ENCODE measurements around the gene PLPP2. TPM values are rescaled to one million over a fixed set of nuclear protein-coding genes. Genes with fewer than 3 reads are reported as not detected.

PLPP2 gene
- under 1 TPM in 1 of 2 experiments, not detected in 1; 0.36 TPM for total RNA-seq

DNA sequence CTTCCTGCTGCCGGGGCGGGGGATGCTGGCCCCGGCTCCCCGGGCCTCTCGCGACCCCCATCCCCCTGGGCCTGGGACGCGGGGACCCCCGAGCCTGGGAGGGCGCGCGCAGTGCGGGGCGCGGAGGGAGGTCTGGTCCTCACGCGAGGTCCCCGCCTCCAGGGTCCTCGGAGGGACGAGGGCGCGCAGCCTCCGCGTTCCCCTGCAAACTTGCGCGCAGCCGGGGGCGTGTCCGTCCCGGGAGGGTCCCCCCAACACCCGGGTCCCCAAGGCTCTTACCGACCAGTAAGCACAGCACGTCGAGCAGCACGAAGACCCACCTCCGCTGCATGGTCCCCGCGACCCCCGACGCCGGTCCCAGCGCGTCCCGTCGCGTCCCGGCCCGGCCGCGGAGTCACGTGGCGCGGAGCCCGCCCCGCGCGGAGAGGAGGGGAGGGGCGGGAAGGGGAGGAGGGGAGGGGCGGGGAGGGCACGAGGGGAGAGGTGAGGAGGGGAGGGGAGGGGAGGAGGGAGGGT, at the start of gene PLPP2:
TSS of gene PLPP2 (minus strand) at position 398 of the 516 bp plus-strand sequence. CDS start at position 331, 67 bp downstream.
- no peak for ATAC-seq
- POLR2A ChIA-PET = no interaction called here
- Mint-ChIP-seq H3K27me3 (peaks cover 52% of the 10 kb centered on the region), H3K4me3 (peak within 1 kb of the TSS; percentile 24), H3K36me3 (ENCODE audit: low read depth) (no peaks in the 10 kb centered on the region), H3K27ac (no peak within 1 kb of the TSS), H3K4me1 (ENCODE audit: low read depth) (peaks cover 13% of the 10 kb centered on the region), H3K9me3 (no peaks in the 10 kb centered on the region)
- intact Hi-C loops (cut with micrococcal nuclease) = no loop called here
- TF ChIP-seq, protein P1, sequence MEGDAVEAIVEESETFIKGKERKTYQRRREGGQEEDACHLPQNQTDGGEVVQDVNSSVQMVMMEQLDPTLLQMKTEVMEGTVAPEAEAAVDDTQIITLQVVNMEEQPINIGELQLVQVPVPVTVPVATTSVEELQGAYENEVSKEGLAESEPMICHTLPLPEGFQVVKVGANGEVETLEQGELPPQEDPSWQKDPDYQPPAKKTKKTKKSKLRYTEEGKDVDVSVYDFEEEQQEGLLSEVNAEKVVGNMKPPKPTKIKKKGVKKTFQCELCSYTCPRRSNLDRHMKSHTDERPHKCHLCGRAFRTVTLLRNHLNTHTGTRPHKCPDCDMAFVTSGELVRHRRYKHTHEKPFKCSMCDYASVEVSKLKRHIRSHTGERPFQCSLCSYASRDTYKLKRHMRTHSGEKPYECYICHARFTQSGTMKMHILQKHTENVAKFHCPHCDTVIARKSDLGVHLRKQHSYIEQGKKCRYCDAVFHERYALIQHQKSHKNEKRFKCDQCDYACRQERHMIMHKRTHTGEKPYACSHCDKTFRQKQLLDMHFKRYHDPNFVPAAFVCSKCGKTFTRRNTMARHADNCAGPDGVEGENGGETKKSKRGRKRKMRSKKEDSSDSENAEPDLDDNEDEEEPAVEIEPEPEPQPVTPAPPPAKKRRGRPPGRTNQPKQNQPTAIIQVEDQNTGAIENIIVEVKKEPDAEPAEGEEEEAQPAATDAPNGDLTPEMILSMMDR (IDR thresholded peaks at IDR 0.05) = no peak
- CTCF ChIA-PET = no interaction called here
- DNase-seq = no peak

DNA sequence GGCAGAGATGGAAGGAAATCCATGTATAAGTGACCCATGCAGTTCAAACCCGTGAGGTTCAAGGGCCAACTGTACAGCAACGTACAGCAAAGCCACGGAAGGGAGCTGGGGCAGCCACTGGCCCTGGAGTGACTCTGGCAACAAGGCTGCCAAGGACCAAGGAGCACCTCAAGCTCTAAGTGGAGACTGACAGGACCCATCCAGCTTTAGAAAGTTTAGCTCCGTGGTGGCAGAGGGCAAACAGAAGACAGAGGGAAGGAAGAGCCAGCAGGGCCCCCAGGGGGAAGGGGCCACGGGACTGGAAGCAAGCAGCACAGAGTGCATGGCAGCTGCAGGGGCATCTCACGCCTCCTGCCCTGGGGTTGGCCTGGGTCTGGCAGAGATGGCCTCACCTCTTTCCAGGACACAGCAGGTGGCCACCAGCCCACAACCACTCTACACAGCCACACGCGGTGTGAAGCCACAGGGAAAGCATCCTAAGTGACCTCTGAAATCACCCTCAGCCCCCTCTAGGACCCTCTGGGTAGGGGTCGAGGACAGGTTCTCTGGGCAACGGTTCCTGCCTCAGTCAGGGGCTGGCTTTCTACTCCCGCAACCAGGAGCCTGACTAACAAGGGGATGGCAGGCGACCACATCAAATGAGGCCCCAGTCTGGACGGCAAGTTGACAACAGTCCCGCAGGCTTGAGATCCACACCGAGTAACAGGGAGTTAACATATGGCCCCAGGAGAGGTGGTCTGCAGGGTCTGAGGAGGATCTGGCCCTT, 49.6 kb upstream of the PLPP2 start:
- Mint-ChIP-seq H3K36me3 (ENCODE audit: low read depth) (peaks cover 41% of the 10 kb centered on the region), H3K9me3 (peaks cover 1% of the 10 kb centered on the region), H3K4me1 (ENCODE audit: low read depth) (peaks cover 69% of the 10 kb centered on the region), H3K27ac (no peak overlapping the region), H3K27me3 (peaks cover 5% of the 10 kb centered on the region), H3K4me3 (no peak overlapping the region)
- intact Hi-C loops (cut with micrococcal nuclease) = no loop called here
- ChIA-PET POLR2A (no interaction called here), CTCF (no interaction called here)
- TF ChIP-seq, protein P1 (IDR thresholded peaks at IDR 0.05) = no peak
- no peak for ATAC-seq
- DNase-seq = no peak

DNA sequence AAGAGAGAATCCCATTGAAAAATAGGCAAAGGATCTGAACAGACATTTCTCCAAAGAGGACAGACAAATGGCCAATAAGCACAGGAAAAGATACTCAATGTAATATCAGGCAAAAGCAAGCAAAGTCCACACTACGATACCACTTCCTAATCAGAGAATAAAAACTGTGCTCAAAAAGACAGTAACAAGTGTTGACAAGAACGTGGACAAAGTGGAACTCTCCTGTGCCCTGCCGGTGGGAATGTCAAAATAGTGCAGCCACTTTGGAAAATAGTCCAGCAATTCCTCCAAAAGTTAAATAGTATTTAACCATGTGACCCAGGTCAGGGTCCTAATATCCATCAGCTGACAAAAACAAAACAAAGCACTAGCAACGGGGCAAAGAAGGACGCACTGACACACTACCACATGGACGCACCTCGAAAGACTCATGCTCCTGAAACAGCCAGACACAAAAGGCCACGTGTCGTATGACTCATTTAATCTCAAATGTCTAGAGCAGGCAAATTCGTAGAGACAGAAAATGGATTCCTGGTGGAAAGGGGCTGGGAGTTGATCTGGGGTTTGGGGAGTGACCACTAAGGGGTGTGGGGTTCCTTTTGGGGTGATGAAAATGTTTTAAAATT, 48.2 kb upstream of the PLPP2 start:
- intact Hi-C loops (cut with micrococcal nuclease) = no loop called here
- ChIA-PET POLR2A (no interaction called here), CTCF (no interaction called here)
- H3K4me3 Mint-ChIP-seq = no peak overlapping the region
- peaks cover 41% of the 10 kb centered on the region for H3K36me3 Mint-ChIP-seq (ENCODE audit: low read depth)
- peak; percentile 34 for DNase-seq
- TF ChIP-seq, protein P1 (IDR thresholded peaks at IDR 0.05) = no peak
- no peaks in the 10 kb centered on the region for H3K9me3 Mint-ChIP-seq
- peaks cover 60% of the 10 kb centered on the region for H3K4me1 Mint-ChIP-seq (ENCODE audit: low read depth)
- ATAC-seq = no peak
- no peak overlapping the region for H3K27ac Mint-ChIP-seq
- H3K27me3 Mint-ChIP-seq = no peaks in the 10 kb centered on the region

DNA sequence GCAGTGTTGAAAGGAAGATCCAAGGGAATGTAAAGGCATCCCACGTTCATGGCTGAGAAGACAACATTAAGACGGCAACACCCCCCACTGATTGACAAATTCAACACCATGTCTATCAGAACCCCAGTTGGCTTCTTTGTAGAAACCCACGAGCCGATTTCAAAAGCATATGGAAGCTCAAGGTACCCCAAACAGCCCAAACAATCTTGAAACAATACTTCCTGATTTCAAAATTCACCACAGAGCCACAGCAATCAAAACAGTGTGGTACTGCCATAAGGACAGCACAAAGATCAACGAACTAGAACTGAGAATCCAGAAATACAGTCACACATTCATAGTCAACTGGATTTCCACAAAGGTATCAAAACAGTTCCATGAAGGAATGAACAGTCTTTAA, 47.2 kb upstream of the PLPP2 start:
- H3K4me3 Mint-ChIP-seq = no peak overlapping the region
- no peak overlapping the region for H3K27ac Mint-ChIP-seq
- CTCF ChIA-PET = no interaction called here
- POLR2A ChIA-PET = no interaction called here
- ATAC-seq (no peak), DNase-seq (no peak)
- intact Hi-C loops (cut with micrococcal nuclease) = no loop called here
- H3K36me3 Mint-ChIP-seq (ENCODE audit: low read depth) = peaks cover 37% of the 10 kb centered on the region
- TF ChIP-seq, protein P1 (IDR thresholded peaks at IDR 0.05) = no peak
- no peaks in the 10 kb centered on the region for H3K9me3 Mint-ChIP-seq
- H3K4me1 Mint-ChIP-seq (ENCODE audit: low read depth) = peaks cover 55% of the 10 kb centered on the region
- H3K27me3 Mint-ChIP-seq = no peaks in the 10 kb centered on the region

DNA sequence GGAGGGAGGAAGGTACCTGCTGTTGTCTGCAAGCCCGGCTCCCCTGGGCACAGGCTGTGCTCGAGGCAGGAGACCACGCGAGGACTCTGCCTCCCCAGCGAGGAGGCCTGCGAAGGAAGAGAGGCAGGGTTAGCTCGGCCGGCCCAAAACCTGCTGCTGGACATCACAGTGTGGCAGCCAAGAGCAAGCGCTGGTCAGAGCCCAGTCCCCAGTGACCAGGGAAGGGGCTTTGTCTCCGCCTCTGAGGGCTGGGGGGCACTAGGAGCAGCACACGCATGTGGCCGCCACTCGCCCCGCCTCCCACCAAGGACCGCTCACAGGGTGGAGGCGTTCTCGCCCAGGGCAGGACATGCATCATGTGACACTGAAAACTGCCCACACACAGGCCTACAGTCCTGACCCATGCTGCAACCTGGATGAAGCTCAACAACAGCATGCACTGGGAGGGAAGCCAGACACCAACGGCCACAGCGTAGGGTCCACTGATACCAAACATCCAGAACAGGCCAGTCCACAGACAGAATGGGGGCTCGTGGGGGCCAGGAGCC, 44.9 kb upstream of the PLPP2 start:
- no peak for ATAC-seq
- TF ChIP-seq, protein P1 (IDR thresholded peaks at IDR 0.05) = no peak
- intact Hi-C loops (cut with micrococcal nuclease) = no loop called here
- H3K4me3 Mint-ChIP-seq = no peak overlapping the region
- H3K36me3 Mint-ChIP-seq (ENCODE audit: low read depth) = peaks cover 36% of the 10 kb centered on the region
- H3K9me3 Mint-ChIP-seq = no peaks in the 10 kb centered on the region
- ChIA-PET CTCF (no interaction called here), POLR2A (no interaction called here)
- no peak for DNase-seq
- no peaks in the 10 kb centered on the region for H3K27me3 Mint-ChIP-seq
- no peak overlapping the region for H3K27ac Mint-ChIP-seq
- H3K4me1 Mint-ChIP-seq (ENCODE audit: low read depth) = peaks cover 32% of the 10 kb centered on the region
